Adrenal gland (tissue), 5 donors: ENCODE results near the gene CDK8.

Source experiments
- POLR2A ChIP-seq, 2 donors: fragments of 450-650 bp; IDR thresholded peaks; one replicate each; pipeline ENCODE4 v1.6.1; 2017; ENCODE audit warnings: antibody characterized with exemption in 2 of 2, mild to moderate bottlenecking in 2 of 2, moderate library complexity in 1 of 2
- TF ChIP-seq, protein P1 (sequence below), 6 experiments: fragments of 450-650 bp in 4 of 6; fragments of 200-600 bp in 2 of 6; sonication (generic) in 1 of 6; IDR thresholded peaks; 1 replicate in 5 of 6; 2 replicates in 1 of 6; pipeline versions ENCODE4 v1.5.1 to v1.8.0; 2016 to 2021; ENCODE audit warnings: antibody characterized with exemption in 6 of 6, mild to moderate bottlenecking in 2 of 6, moderate library complexity in 1 of 6
- donor health status: DM: no; HTN: no; CAD: no.

DNA sequence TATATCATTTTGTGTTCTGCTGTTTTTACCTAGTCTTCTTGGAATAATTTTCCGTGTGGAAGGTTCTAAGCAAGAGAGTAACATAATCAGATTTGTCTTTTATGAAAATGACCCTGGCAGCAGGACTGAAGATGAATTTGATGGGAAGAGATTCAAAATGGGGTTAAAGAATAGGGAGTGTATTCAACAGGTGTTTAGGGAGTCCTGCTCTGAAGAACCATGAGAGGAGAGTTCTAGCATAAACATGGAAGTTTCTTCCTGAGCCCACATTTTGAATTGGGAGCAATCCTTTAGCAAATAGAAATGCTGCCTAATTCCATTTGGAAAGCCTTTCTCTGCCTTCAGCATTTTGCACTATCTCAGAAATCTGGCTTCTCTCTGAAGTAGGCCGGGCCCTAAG, 127.0 kb downstream of the CDK8 start:
- TF ChIP-seq POLR2A (IDR thresholded peaks at IDR 0.05), result no peak
- TF ChIP-seq, protein P1, sequence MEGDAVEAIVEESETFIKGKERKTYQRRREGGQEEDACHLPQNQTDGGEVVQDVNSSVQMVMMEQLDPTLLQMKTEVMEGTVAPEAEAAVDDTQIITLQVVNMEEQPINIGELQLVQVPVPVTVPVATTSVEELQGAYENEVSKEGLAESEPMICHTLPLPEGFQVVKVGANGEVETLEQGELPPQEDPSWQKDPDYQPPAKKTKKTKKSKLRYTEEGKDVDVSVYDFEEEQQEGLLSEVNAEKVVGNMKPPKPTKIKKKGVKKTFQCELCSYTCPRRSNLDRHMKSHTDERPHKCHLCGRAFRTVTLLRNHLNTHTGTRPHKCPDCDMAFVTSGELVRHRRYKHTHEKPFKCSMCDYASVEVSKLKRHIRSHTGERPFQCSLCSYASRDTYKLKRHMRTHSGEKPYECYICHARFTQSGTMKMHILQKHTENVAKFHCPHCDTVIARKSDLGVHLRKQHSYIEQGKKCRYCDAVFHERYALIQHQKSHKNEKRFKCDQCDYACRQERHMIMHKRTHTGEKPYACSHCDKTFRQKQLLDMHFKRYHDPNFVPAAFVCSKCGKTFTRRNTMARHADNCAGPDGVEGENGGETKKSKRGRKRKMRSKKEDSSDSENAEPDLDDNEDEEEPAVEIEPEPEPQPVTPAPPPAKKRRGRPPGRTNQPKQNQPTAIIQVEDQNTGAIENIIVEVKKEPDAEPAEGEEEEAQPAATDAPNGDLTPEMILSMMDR (IDR thresholded peaks at IDR 0.05), result no peak
